ENCODE measurements around the gene GRHPR.

DNA sequence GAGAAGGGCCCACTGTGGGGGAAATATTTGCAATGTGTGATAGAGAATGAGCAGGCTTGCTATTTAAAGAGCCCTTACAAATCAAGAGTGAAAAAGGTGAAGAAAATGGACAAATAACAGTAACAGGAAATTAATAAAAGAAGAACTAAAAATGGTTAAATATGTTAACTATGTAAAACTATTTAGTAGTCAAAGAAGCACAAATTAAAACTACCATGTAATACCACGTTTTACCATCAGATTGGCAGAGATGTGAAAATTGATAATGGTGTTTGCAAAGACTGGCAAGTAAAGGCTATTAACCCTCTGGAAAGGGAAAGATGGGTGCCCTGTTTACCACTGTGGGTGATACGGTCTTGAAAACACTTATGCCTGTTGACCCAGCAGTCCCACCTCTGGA is 23.2 kb upstream of the GRHPR start:
- TF ChIP-seq POLR2AphosphoS5 (IDR thresholded peaks at IDR 0.05) (no peak), POLR2A (IDR thresholded peaks at IDR 0.05) (no peak), EP300 (IDR thresholded peaks at IDR 0.05) (no peak)
- TF ChIP-seq, protein P1, sequence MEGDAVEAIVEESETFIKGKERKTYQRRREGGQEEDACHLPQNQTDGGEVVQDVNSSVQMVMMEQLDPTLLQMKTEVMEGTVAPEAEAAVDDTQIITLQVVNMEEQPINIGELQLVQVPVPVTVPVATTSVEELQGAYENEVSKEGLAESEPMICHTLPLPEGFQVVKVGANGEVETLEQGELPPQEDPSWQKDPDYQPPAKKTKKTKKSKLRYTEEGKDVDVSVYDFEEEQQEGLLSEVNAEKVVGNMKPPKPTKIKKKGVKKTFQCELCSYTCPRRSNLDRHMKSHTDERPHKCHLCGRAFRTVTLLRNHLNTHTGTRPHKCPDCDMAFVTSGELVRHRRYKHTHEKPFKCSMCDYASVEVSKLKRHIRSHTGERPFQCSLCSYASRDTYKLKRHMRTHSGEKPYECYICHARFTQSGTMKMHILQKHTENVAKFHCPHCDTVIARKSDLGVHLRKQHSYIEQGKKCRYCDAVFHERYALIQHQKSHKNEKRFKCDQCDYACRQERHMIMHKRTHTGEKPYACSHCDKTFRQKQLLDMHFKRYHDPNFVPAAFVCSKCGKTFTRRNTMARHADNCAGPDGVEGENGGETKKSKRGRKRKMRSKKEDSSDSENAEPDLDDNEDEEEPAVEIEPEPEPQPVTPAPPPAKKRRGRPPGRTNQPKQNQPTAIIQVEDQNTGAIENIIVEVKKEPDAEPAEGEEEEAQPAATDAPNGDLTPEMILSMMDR (IDR thresholded peaks at IDR 0.05) = no peak

Data from suprapubic skin (tissue), 4 donors.